Measurements from ENCODE around the gene KCTD16.

The KCTD16 gene

GRCh38 chr5:144295284-144295683, 124.6 kb downstream of the KCTD16 start:
- Mint-ChIP-seq H3K9me3 (no peaks in the 10 kb centered on the region), H3K4me1 (peaks cover 19% of the 10 kb centered on the region), H3K36me3 (ENCODE audit: low read depth) (no peaks in the 10 kb centered on the region), H3K27ac (no peak overlapping the region), H3K27me3 (ENCODE audit: low read depth, poor library complexity) (no peaks in the 10 kb centered on the region), H3K4me3 (no peak overlapping the region)
- DNase-seq: no peak
- TF ChIP-seq CTCF (IDR thresholded peaks at IDR 0.05): no peak

- no peak for TF ChIP-seq CTCF (IDR thresholded peaks at IDR 0.05)
- H3K4me1 Mint-ChIP-seq: peaks cover 17% of the 10 kb centered on the region
- no peak overlapping the region for H3K27ac Mint-ChIP-seq
- H3K9me3 Mint-ChIP-seq: no peaks in the 10 kb centered on the region
- DNase-seq: no peak
- H3K27me3 Mint-ChIP-seq (ENCODE audit: low read depth, poor library complexity): no peaks in the 10 kb centered on the region
- no peak overlapping the region for H3K4me3 Mint-ChIP-seq
- H3K36me3 Mint-ChIP-seq (ENCODE audit: low read depth): no peaks in the 10 kb centered on the region
Observed at GRCh38 chr5:144297081-144297480, 126.4 kb downstream of the KCTD16 start.

DNA sequence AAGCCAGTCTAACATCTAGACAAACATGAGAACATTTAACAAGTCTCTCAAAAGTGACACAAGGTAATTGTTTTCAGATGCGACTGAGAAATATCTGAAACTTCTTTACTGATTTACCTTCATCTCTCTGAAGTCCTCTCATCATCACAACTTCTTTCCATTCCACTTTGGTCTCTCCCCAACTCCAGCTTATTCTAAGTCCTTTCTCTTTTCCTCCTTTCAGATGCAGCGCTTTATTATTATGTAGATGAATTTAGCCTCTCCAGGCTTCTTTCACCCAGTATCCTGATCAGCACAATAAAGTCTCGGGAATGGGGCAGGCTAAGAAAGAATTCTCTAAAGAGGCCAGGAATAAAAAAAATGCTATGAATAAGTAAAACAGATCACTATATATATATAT, 128.0 kb downstream of the KCTD16 start:
- peaks cover 11% of the 10 kb centered on the region for H3K4me1 Mint-ChIP-seq
- H3K27me3 Mint-ChIP-seq (ENCODE audit: low read depth, poor library complexity): no peaks in the 10 kb centered on the region

GRCh38 chr5:144304688-144305087, 134.0 kb downstream of the KCTD16 start:
- Mint-ChIP-seq H3K36me3 (ENCODE audit: low read depth) (no peaks in the 10 kb centered on the region), H3K9me3 (no peaks in the 10 kb centered on the region), H3K27ac (no peak overlapping the region), H3K4me1 (no peaks in the 10 kb centered on the region), H3K4me3 (no peak overlapping the region), H3K27me3 (ENCODE audit: low read depth, poor library complexity) (no peaks in the 10 kb centered on the region)
- TF ChIP-seq CTCF (IDR thresholded peaks at IDR 0.05): no peak
- DNase-seq: no peak

More for the DNA sequence above, 128.0 kb downstream of the KCTD16 start:
- no peak overlapping the region for H3K4me3 Mint-ChIP-seq
- TF ChIP-seq CTCF (IDR thresholded peaks at IDR 0.05): no peak
- H3K36me3 Mint-ChIP-seq (ENCODE audit: low read depth): no peaks in the 10 kb centered on the region
- no peak for DNase-seq
- H3K9me3 Mint-ChIP-seq: no peaks in the 10 kb centered on the region
- no peak overlapping the region for H3K27ac Mint-ChIP-seq

GRCh38 chr5:144307736-144308135, 137.1 kb downstream of the KCTD16 start:
- Mint-ChIP-seq H3K27ac (no peak overlapping the region), H3K9me3 (no peaks in the 10 kb centered on the region)
- TF ChIP-seq CTCF (IDR thresholded peaks at IDR 0.05): no peak

DNA sequence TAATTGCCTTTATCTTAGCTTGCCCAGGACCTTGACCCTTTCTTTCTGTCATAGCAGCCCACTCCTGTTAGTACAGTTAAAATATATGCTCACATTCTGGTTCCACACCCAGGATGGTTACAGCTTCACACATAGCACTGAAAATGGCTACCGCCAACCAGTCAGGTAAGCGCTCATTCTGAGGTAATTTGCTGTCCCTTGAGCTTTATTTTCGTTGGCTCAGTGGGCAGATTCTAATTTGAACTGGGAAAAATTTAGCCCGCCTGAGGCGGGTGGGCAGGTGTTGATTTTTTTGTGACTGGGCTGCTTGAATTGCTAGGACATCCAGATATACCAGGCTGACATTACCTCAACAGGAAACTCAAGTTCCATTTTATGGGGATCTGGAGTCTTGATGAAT, 137.5 kb downstream of the KCTD16 start:
- no peak for DNase-seq
- Mint-ChIP-seq H3K36me3 (ENCODE audit: low read depth) (no peaks in the 10 kb centered on the region), H3K27me3 (ENCODE audit: low read depth, poor library complexity) (no peaks in the 10 kb centered on the region), H3K4me1 (no peaks in the 10 kb centered on the region), H3K4me3 (no peak overlapping the region), H3K27ac (no peak overlapping the region), H3K9me3 (no peaks in the 10 kb centered on the region)
- no peak for TF ChIP-seq CTCF (IDR thresholded peaks at IDR 0.05)

More at GRCh38 chr5:144307736-144308135, 137.1 kb downstream of the KCTD16 start:
- no peaks in the 10 kb centered on the region for H3K27me3 Mint-ChIP-seq (ENCODE audit: low read depth, poor library complexity)
- no peaks in the 10 kb centered on the region for H3K36me3 Mint-ChIP-seq (ENCODE audit: low read depth)
- H3K4me3 Mint-ChIP-seq: no peak overlapping the region
- no peaks in the 10 kb centered on the region for H3K4me1 Mint-ChIP-seq
- no peak for DNase-seq

Measured in nephron progenitor cell (in vitro differentiated cells).